Glutamatergic neuron (in vitro differentiated cells): ENCODE measurements around the gene RPS4Y1. TPM values are rescaled to one million over a fixed set of nuclear protein-coding genes. Genes with fewer than 3 reads are reported as not detected.

Experiments used
- DNase-seq: peaks from one replicate; pipeline ENCODE4 v3.0.0; 2022
- H3K27ac Mint-ChIP-seq: one replicate; pipeline ENCODE4 v1.8.0; 2020; ENCODE audit warnings: mild to moderate bottlenecking, mixed read lengths, inconsistent platforms; ENCODE audit not compliant: unreplicated experiment
- H3K27me3 Mint-ChIP-seq: one replicate; pipeline ENCODE4 v1.8.0; 2020; ENCODE audit warnings: mild to moderate bottlenecking, moderate library complexity, mixed read lengths, inconsistent platforms; ENCODE audit not compliant: unreplicated experiment
- H3K36me3 Mint-ChIP-seq: one replicate; pipeline ENCODE4 v1.8.0; 2020; ENCODE audit warnings: mild to moderate bottlenecking, mixed read lengths, inconsistent platforms; ENCODE audit not compliant: unreplicated experiment
- H3K4me1 Mint-ChIP-seq: one replicate; pipeline ENCODE4 v1.8.0; 2020; ENCODE audit warnings: mild to moderate bottlenecking, low read depth, mixed read lengths, inconsistent platforms; ENCODE audit not compliant: unreplicated experiment
- H3K4me3 Mint-ChIP-seq: one replicate; pipeline ENCODE4 v1.8.0; 2020; ENCODE audit warnings: mild to moderate bottlenecking, mixed read lengths, inconsistent platforms; ENCODE audit not compliant: unreplicated experiment
- H3K9me3 Mint-ChIP-seq: one replicate; pipeline ENCODE4 v1.8.0; 2020; ENCODE audit warnings: mild to moderate bottlenecking, moderate library complexity, mixed read lengths, inconsistent platforms; ENCODE audit not compliant: unreplicated experiment
- total RNA-seq: library from RNA; stranded (reverse); fragmentation: NEBNext Ultra II Directional; extraction: Animal tissue kit (Norgen Biotek cat#: 25700); gene quantifications from one replicate; pipeline ENCODE4 v1.2.1, GENCODE V29; 2021; ENCODE audit not compliant: unreplicated experiment
- TF ChIP-seq, protein P1 (sequence below): fragments of 200-600 bp; sonication (generic); IDR thresholded peaks from one replicate; pipeline ENCODE4 v1.5.0; 2021; ENCODE audit not compliant: partially characterized antibody, unreplicated experiment

RPS4Y1 gene
- total RNA-seq, 1 donor from 2014 or later = 152 TPM

GRCh38 chrY:2857686-2858085, 16.3 kb downstream of the RPS4Y1 start:
- no peaks in the 10 kb centered on the region for H3K36me3 Mint-ChIP-seq
- peaks cover 4% of the 10 kb centered on the region for H3K9me3 Mint-ChIP-seq
- H3K4me1 Mint-ChIP-seq = no peaks in the 10 kb centered on the region
- H3K27me3 Mint-ChIP-seq = no peaks in the 10 kb centered on the region
- H3K4me3 Mint-ChIP-seq = no peak overlapping the region
- TF ChIP-seq, protein P1, sequence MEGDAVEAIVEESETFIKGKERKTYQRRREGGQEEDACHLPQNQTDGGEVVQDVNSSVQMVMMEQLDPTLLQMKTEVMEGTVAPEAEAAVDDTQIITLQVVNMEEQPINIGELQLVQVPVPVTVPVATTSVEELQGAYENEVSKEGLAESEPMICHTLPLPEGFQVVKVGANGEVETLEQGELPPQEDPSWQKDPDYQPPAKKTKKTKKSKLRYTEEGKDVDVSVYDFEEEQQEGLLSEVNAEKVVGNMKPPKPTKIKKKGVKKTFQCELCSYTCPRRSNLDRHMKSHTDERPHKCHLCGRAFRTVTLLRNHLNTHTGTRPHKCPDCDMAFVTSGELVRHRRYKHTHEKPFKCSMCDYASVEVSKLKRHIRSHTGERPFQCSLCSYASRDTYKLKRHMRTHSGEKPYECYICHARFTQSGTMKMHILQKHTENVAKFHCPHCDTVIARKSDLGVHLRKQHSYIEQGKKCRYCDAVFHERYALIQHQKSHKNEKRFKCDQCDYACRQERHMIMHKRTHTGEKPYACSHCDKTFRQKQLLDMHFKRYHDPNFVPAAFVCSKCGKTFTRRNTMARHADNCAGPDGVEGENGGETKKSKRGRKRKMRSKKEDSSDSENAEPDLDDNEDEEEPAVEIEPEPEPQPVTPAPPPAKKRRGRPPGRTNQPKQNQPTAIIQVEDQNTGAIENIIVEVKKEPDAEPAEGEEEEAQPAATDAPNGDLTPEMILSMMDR = no peak
- no peak overlapping the region for H3K27ac Mint-ChIP-seq
- DNase-seq = no peak

GRCh38 chrY:2859782-2860181, 18.4 kb downstream of the RPS4Y1 start:
- Mint-ChIP-seq H3K4me1 (peaks cover 4% of the 10 kb centered on the region), H3K27me3 (no peaks in the 10 kb centered on the region), H3K9me3 (peaks cover 2% of the 10 kb centered on the region), H3K27ac (no peak overlapping the region), H3K36me3 (no peaks in the 10 kb centered on the region), H3K4me3 (no peak overlapping the region)
- DNase-seq = no peak
- TF ChIP-seq, protein P1 = no peak

- TF ChIP-seq, protein P1 = no peak
- Mint-ChIP-seq H3K9me3 (peaks cover 2% of the 10 kb centered on the region), H3K36me3 (no peaks in the 10 kb centered on the region), H3K27ac (no peak overlapping the region), H3K4me1 (peaks cover 4% of the 10 kb centered on the region), H3K4me3 (no peak overlapping the region), H3K27me3 (no peaks in the 10 kb centered on the region)
- DNase-seq = no peak
Observed at GRCh38 chrY:2860511-2860910, 19.1 kb downstream of the RPS4Y1 start.

DNA sequence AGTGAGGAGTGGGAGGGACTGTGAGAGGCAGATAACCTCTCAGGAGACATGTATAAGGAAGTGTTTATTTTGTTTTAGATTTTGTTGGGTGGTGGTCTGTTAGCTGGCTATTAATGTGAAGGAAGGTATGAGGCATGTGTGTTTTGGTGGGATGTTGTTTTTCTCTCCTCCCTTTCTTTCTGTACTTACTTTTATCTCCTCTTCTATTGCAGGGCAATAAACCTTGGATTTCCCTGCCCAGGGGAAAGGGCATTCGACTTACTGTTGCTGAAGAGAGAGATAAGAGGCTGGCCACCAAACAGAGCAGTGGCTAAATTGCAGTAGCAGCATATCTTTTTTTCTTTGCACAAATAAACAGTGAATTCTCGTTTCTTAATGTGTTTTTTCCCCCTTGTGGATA, 25.2 kb downstream of the RPS4Y1 start:
- Mint-ChIP-seq H3K36me3 (no peaks in the 10 kb centered on the region), H3K9me3 (peaks cover 5% of the 10 kb centered on the region), H3K27me3 (no peaks in the 10 kb centered on the region), H3K4me3 (no peak overlapping the region), H3K27ac (no peak overlapping the region), H3K4me1 (peaks cover 4% of the 10 kb centered on the region)
- DNase-seq = no peak
- TF ChIP-seq, protein P1 = no peak

- H3K27me3 Mint-ChIP-seq = no peaks in the 10 kb centered on the region
- DNase-seq = no peak
- H3K36me3 Mint-ChIP-seq = no peaks in the 10 kb centered on the region
- H3K4me3 Mint-ChIP-seq = no peak overlapping the region
- peaks cover 4% of the 10 kb centered on the region for H3K4me1 Mint-ChIP-seq
- TF ChIP-seq, protein P1 = no peak
- peaks cover 3% of the 10 kb centered on the region for H3K9me3 Mint-ChIP-seq
- H3K27ac Mint-ChIP-seq = no peak overlapping the region
Observed at GRCh38 chrY:2867469-2867868, 26.1 kb downstream of the RPS4Y1 start.
